Measurements from ENCODE around the gene PYURF.

The PYURF gene

GRCh38 chr4:88503344-88503743 lies 20.2 kb downstream of the PYURF start:
- no peak for DNase-seq

DNA sequence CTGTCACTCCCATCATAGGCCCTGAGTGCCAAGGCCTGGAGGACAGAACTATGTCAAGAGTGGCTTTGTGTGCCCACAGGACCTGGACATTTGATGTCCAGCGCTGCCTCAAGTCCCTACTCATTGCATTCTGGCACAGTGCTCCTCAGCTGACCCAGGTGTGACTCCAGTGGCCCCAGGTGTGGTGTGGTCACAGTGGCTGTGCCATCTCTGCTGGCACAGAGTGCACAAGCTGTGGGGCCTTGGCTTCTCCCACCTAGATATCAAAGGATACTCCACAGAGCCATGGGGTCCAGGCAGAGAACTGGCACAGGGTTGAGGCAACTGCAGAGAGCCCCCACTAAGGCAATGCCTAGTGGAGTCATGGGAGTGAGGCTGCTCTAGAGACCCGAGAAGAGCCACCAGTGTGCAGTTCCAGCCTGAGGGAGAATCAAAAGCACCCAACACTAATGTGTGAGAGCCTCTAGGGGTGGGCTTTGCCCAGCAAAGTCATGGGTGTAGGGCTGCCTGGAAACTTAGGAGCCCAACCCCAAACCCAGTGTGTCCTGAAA lies 25.6 kb downstream of the PYURF start:
- no peak for DNase-seq

DNA sequence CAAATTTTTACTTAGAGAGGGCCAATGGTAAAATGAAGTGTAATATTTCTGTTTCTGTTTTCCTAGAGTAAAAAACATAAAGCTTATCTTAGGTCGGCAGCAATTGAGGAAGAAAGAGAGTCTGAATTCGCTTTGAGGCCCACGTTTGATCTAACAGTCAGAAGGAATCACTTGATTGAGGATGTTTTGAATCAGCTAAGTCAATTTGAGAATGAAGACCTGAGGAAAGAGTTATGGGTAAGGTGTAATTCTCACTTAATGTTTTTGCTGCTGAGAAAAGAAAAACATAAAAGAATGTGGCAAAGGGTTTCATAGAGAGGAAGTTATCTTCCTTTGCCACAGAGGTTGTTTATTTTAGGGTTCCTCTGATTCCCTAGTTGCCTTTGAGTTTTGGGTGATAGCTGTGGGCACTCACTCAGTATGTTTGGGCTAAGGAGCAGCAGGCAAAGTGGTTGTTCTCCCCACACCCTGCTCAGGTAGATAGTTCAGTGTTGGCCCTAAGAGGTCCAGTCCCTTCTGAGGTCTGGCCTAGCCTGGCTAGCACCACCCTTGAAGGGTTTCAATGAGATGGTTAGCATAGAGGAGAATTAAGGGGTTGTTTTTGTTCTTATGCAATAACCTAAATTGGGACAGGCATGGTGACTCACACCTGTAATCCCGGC lies 34.3 kb downstream of the PYURF start:
- DNase-seq, result no peak

- no peak for DNase-seq
Observed at GRCh38 chr4:88481537-88481936, 42.0 kb downstream of the PYURF start.

DNA sequence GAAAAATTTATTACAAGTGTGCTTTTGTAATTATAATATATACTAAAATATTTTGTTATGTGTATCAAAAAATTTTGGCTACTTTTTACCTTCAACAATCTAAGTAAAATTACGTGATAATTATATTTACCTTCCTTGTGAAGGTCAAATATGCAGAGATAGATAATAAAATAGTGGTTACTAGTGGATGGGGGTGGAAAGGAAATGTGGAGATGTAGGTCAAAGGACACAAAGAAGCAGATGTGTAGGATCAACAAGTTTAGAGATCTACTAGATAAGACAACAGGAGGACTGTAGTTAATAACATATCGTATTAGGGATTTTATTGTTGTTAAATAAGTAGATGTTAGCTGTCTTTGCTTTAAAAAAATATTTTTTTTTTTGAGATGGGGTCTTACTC lies 45.3 kb downstream of the PYURF start:
- DNase-seq, result no peak

DNA sequence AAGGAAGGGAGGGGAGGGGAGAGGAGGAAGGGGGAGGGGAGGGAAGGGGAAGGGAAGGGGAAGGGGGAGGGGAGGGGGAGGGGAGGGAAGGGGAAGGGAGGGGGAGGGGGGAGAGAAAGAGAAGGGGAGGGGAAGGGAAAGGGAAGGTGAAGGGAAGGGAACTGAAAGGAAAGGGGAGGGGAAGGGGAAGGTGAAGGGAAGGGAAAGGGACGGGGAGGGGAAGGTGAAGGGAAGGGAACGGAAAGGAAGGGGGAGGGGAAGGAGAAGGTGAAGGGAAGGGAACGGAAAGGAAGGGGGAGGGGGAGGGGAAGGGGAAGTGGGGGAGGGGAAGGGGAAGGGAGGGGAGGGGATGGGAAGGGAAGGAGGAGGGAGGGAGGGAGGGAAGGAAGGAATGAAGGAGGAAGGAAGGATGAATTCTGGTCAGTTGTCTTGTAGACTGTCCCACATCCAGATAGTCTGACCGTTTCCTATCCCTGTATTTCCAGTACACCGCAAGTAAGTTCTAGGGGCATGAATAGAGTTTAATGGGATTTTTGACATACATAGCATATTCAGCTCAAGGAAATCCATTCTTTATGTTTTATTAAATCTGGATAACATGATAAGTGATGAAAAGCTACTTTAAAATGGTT lies 46.2 kb downstream of the PYURF start:
- no peak for DNase-seq

Data from activated CD4-positive, alpha-beta T cell treated with anti-CD3 and anti-CD28 coated beads, Interleukin-2, amount 50 U/mL, for 1 hour (primary cell).